Neural progenitor cell (in vitro differentiated cells): ENCODE results near the gene ZMYND12.

Experiments used
- EZH2phosphoT487 ChIP-seq: fragments of 200-600 bp; sonication (generic); IDR thresholded peaks from 2 replicates; pipeline ENCODE4 v1.6.1; 2017; ENCODE audit warnings: antibody characterized with exemption
- TF ChIP-seq, protein P1 (sequence below): fragments of 200-600 bp; sonication (generic); IDR thresholded peaks from 2 replicates; pipeline ENCODE4 v1.5.1; 2017; ENCODE audit warnings: antibody characterized with exemption, mild to moderate bottlenecking

DNA sequence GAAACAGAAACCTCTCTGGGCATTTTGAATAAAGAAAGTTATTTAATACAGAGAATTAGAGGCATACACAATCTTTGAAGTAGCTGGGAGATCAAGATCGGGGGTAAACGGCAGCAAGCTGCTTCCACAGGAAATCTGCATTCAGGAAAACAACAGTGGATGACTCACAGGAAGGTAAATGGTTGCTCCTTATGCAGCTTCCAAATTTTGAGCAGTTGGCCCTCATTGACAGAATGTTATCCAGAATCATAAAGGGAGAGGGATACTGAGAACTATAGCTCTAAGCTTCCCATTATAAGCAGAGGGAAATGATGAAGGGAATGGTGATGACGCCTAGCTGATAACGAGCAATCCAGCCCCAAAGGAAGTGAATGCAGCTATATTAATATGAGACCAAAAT is 28.6 kb downstream of the ZMYND12 start:
- TF ChIP-seq, protein P1, sequence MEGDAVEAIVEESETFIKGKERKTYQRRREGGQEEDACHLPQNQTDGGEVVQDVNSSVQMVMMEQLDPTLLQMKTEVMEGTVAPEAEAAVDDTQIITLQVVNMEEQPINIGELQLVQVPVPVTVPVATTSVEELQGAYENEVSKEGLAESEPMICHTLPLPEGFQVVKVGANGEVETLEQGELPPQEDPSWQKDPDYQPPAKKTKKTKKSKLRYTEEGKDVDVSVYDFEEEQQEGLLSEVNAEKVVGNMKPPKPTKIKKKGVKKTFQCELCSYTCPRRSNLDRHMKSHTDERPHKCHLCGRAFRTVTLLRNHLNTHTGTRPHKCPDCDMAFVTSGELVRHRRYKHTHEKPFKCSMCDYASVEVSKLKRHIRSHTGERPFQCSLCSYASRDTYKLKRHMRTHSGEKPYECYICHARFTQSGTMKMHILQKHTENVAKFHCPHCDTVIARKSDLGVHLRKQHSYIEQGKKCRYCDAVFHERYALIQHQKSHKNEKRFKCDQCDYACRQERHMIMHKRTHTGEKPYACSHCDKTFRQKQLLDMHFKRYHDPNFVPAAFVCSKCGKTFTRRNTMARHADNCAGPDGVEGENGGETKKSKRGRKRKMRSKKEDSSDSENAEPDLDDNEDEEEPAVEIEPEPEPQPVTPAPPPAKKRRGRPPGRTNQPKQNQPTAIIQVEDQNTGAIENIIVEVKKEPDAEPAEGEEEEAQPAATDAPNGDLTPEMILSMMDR, result no peak
- TF ChIP-seq EZH2phosphoT487, result no peak
